ENCODE data around the gene CORO6. TPM values are rescaled to one million over a fixed set of nuclear protein-coding genes. Genes with fewer than 3 reads are reported as not detected.

Gene CORO6
- total and polyA plus RNA-seq, 2 of the 13 experiments (the other 11 are each of a cell fraction or from before 2014, with no cell fraction given), result 0.42 to 0.82 TPM

DNA sequence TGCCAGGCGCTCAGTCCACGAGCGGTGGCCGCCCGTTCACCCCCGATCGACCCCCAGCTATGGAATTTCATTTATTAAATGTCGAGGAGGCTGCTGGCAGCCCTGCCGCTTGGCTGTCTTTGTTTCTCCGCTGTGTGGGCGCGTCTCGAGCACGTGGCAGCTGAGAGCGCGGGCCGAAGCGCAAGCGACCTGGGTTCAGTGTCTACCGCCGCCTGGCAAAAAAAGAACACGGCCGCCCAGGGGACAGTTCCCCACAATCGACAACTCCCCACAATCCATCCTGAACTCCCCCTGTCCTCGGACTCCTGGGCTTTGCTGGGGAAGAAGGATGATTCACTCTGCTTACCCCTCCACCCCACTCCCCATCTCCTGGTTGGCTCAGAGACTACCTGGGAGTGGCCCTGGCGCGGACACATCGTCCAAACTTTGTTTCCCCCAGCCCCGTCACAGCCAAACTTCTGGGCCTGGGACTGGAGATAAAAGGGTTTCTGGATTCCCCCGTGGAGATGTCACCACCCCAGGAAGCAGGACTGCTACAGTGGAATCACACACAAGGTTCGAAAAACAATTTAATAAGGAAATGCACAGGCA, 31.5 kb downstream of the CORO6 start (continued):
- TF ChIP-seq KLF13 (CRISPR knock-in tag; IDR thresholded peaks at IDR 0.05), result no peak
- TF ChIP-seq, protein P1, sequence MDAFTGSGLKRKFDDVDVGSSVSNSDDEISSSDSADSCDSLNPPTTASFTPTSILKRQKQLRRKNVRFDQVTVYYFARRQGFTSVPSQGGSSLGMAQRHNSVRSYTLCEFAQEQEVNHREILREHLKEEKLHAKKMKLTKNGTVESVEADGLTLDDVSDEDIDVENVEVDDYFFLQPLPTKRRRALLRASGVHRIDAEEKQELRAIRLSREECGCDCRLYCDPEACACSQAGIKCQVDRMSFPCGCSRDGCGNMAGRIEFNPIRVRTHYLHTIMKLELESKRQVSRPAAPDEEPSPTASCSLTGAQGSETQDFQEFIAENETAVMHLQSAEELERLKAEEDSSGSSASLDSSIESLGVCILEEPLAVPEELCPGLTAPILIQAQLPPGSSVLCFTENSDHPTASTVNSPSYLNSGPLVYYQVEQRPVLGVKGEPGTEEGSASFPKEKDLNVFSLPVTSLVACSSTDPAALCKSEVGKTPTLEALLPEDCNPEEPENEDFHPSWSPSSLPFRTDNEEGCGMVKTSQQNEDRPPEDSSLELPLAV (CRISPR knock-in tag; conservative IDR thresholded peaks at IDR 0.05; ENCODE audit: low read depth), result no peak
- no peak for TF ChIP-seq ZNF615 (CRISPR knock-in tag; IDR thresholded peaks at IDR 0.05; ENCODE audit: borderline replicate concordance)
- no peak for TF ChIP-seq ZNF224 (CRISPR knock-in tag; IDR thresholded peaks at IDR 0.05)
- peak; percentile 23 for TF ChIP-seq HNRNPK (IDR thresholded peaks at IDR 0.05; ENCODE audit: low read depth, low read length, poor library complexity, severe bottlenecking)
- no peak for TF ChIP-seq GPN1 (CRISPR knock-in tag; IDR thresholded peaks at IDR 0.05; ENCODE audit: borderline replicate concordance)
- no peak for TF ChIP-seq MAFF (IDR thresholded peaks at IDR 0.05; ENCODE audit: low read depth, low read length)
- no peak for TF ChIP-seq ZNF468 (CRISPR knock-in tag; IDR thresholded peaks at IDR 0.05)
- TF ChIP-seq MEF2D (CRISPR knock-in tag; IDR thresholded peaks at IDR 0.05), result 0 out of 2 replicates have a peak, but pooled peaks have one; percentile 3
- TF ChIP-seq ETV6 (CRISPR knock-in tag; conservative IDR thresholded peaks at IDR 0.05), result no peak; the same call in 1 of the 2 replicates
- TF ChIP-seq ZNF292 (CRISPR knock-in tag; IDR thresholded peaks at IDR 0.05; ENCODE audit: borderline replicate concordance, low read depth), result no peak
- no peak for TF ChIP-seq ZNF605 (CRISPR knock-in tag; IDR thresholded peaks at IDR 0.05)
- TF ChIP-seq, protein P2, sequence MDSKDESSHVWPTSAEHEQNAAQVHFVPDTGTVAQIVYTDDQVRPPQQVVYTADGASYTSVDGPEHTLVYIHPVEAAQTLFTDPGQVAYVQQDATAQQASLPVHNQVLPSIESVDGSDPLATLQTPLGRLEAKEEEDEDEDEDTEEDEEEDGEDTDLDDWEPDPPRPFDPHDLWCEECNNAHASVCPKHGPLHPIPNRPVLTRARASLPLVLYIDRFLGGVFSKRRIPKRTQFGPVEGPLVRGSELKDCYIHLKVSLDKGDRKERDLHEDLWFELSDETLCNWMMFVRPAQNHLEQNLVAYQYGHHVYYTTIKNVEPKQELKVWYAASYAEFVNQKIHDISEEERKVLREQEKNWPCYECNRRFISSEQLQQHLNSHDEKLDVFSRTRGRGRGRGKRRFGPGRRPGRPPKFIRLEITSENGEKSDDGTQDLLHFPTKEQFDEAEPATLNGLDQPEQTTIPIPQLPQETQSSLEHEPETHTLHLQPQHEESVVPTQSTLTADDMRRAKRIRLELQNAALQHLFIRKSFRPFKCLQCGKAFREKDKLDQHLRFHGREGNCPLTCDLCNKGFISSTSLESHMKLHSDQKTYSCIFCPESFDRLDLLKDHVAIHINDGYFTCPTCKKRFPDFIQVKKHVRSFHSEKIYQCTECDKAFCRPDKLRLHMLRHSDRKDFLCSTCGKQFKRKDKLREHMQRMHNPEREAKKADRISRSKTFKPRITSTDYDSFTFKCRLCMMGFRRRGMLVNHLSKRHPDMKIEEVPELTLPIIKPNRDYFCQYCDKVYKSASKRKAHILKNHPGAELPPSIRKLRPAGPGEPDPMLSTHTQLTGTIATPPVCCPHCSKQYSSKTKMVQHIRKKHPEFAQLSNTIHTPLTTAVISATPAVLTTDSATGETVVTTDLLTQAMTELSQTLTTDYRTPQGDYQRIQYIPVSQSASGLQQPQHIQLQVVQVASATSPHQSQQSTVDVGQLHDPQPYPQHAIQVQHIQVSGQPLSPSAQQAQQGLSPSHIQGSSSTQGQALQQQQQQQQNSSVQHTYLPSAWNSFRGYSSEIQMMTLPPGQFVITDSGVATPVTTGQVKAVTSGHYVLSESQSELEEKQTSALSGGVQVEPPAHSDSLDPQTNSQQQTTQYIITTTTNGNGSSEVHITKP (CRISPR knock-in tag; IDR thresholded peaks at IDR 0.05; ENCODE audit: low read depth), result no peak; the same call in 1 of the 2 replicates
- TF ChIP-seq ZSCAN22 (CRISPR knock-in tag; IDR thresholded peaks at IDR 0.05), result no peak
- TF ChIP-seq MIER2 (CRISPR knock-in tag; IDR thresholded peaks at IDR 0.05), result no peak
- peak; percentile 71; the same call in 1 of the 2 replicates for TF ChIP-seq IRX3 (CRISPR knock-in tag; IDR thresholded peaks at IDR 0.05; ENCODE audit: borderline replicate concordance, low read depth)
- peak; percentile 35; the same call in 1 of the 2 replicates for TF ChIP-seq ZNF446 (CRISPR knock-in tag; IDR thresholded peaks at IDR 0.05)
- TF ChIP-seq KMT2B (CRISPR knock-in tag; IDR thresholded peaks at IDR 0.05), result peak; percentile 35
- no peak for TF ChIP-seq KDM1A (CRISPR knock-in tag; IDR thresholded peaks at IDR 0.05)
- TF ChIP-seq ZNF660 (CRISPR knock-in tag; IDR thresholded peaks at IDR 0.05; ENCODE audit: borderline replicate concordance, low read depth), result no peak
- no peak for TF ChIP-seq ZNF558 (CRISPR knock-in tag; IDR thresholded peaks at IDR 0.05; ENCODE audit: borderline replicate concordance)
- TF ChIP-seq, protein P3, sequence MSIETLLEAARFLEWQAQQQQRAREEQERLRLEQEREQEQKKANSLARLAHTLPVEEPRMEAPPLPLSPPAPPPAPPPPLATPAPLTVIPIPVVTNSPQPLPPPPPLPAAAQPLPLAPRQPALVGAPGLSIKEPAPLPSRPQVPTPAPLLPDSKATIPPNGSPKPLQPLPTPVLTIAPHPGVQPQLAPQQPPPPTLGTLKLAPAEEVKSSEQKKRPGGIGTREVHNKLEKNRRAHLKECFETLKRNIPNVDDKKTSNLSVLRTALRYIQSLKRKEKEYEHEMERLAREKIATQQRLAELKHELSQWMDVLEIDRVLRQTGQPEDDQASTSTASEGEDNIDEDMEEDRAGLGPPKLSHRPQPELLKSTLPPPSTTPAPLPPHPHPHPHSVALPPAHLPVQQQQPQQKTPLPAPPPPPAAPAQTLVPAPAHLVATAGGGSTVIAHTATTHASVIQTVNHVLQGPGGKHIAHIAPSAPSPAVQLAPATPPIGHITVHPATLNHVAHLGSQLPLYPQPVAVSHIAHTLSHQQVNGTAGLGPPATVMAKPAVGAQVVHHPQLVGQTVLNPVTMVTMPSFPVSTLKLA (IDR thresholded peaks at IDR 0.05), result peak; percentile 61
- TF ChIP-seq ZNF7 (CRISPR knock-in tag; IDR thresholded peaks at IDR 0.05), result no peak
- TF ChIP-seq, protein P4, sequence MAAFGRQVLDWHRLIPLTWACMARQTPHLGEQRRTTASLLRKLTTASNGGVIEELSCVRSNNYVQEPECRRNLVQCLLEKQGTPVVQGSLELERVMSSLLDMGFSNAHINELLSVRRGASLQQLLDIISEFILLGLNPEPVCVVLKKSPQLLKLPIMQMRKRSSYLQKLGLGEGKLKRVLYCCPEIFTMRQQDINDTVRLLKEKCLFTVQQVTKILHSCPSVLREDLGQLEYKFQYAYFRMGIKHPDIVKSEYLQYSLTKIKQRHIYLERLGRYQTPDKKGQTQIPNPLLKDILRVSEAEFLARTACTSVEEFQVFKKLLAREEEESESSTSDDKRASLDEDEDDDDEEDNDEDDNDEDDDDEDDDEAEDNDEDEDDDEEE (CRISPR knock-in tag; IDR thresholded peaks at IDR 0.05), result no peak
